Measurements from ENCODE around the gene PSMA7.
"Not testable (repeated sequence)": the region's sequence is repeated elsewhere in the genome, so short reads cannot be mapped to it uniquely, and the experiment has no call there.

PSMA7 gene

GRCh38 chr20:62151835-62152364, 8.7 kb upstream of the PSMA7 start:
- FAIRE-seq, result no peak

- FAIRE-seq, result no peak
These were observed 8.0 kb upstream of the PSMA7 start for GRCh38 chr20:62151225-62151624.

- FAIRE-seq, result no peak
These were observed 7.0 kb upstream of the PSMA7 start for GRCh38 chr20:62150310-62150575.

- no peak for FAIRE-seq
These were observed 6.5 kb upstream of the PSMA7 start for GRCh38 chr20:62149532-62150309.

- no peak for FAIRE-seq
These were observed 5.7 kb upstream of the PSMA7 start for GRCh38 chr20:62148908-62149314.

GRCh38 chr20:62148383-62148782, 5.2 kb upstream of the PSMA7 start:
- FAIRE-seq, result not testable (repeated sequence)

- FAIRE-seq, result no peak
These were observed 4.3 kb upstream of the PSMA7 start for GRCh38 chr20:62147528-62147927.

- no peak for FAIRE-seq
These were observed 3.9 kb upstream of the PSMA7 start for GRCh38 chr20:62147125-62147524.

GRCh38 chr20:62146019-62146755, 3.0 kb upstream of the PSMA7 start:
- no peak for FAIRE-seq

- no peak for FAIRE-seq
These were observed 2.5 kb upstream of the PSMA7 start for GRCh38 chr20:62145688-62146018.

GRCh38 chr20:62143957-62144825, 997 bp upstream of the PSMA7 start:
- no peak for FAIRE-seq

- no peak for FAIRE-seq
These were observed 728 bp downstream of the PSMA7 start for GRCh38 chr20:62142252-62143080.

- FAIRE-seq, result no peak
These were observed 1.6 kb downstream of the PSMA7 start for GRCh38 chr20:62141397-62142251.

GRCh38 chr20:62141043-62141396, 2.2 kb downstream of the PSMA7 start:
- no peak for FAIRE-seq

GRCh38 chr20:62139636-62140035, 3.6 kb downstream of the PSMA7 start:
- no peak for FAIRE-seq

- FAIRE-seq, result no peak
These were observed 4.3 kb downstream of the PSMA7 start for GRCh38 chr20:62138912-62139311.

- FAIRE-seq, result no peak
These were observed 5.0 kb downstream of the PSMA7 start for GRCh38 chr20:62138204-62138543.

- no peak for FAIRE-seq
These were observed 5.6 kb downstream of the PSMA7 start for GRCh38 chr20:62137478-62138203.

- FAIRE-seq, result no peak
These were observed 6.2 kb downstream of the PSMA7 start for GRCh38 chr20:62137092-62137384.

- FAIRE-seq, result no peak
These were observed 6.7 kb downstream of the PSMA7 start for GRCh38 chr20:62136283-62137091.

All from islet of Langerhans (tissue), 1 donor.